HG02678 (cell line): ENCODE data around the gene KLK6.

Experiments used
- ATAC-seq: cut with Tn5 transposase; IDR thresholded peaks from one replicate; pipeline ENCODE4 v1.9.1; 2021; ENCODE audit warnings: mild to moderate bottlenecking, moderate library complexity; ENCODE audit not compliant: unreplicated experiment

The KLK6 gene

DNA sequence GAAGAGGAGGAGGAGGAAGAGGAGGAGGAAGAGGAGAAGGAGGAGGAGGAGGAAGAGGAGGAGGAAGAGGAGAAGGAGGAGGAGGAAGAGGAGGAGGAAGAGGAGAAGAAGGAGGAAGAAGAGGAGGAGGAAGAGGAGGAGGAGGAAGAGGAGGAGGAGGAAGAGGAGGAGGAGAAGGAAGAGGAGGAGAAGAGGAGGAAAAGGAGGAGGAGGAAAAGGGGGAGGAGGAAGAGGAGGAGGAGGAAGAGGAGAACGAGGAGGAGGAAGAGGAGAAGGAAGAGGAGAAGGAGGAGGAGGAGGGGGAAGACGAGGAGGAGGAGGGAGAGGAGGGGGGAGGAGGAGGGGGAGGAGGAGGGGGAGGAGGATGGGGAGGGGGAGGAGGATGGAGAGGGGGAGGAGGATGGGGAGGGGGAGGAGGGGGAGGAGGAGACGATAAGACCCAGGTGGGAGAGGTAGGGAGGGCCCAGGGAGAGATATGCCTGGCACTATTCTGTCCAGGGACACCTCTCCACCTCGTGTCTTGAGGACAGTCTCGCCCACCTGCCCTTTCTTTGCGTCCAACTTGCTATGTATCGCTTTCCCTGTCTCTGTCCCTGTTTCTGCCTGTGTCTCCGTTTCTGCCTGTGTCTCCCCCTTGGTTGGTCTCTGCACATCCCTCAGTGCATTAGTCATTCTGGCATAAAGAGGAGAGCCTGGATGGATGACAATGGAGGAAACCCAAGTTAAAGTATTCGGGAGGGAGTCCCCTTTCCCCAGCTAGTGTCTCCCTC lies 9.5 kb downstream of the KLK6 start:
- ATAC-seq, result no peak

DNA sequence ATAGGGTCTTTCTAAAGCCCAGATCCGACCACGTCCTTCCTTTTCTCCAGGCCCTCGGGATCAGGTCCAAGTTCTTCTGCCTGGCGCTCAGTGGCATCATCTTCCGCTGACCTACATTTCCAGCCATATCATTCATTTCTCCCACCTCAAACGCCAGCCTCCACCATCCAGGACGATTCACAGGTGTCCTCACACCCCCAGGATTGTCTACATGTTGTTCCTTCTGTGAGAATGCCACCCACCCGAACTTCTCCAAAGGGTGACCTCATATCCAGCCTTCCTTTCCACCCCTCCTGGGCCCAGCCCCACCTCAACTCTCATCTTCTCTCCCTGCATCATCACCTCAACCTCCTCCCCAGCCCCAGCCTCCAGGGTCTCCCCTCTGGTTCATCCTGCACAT lies 11.8 kb downstream of the KLK6 start:
- no peak for ATAC-seq

DNA sequence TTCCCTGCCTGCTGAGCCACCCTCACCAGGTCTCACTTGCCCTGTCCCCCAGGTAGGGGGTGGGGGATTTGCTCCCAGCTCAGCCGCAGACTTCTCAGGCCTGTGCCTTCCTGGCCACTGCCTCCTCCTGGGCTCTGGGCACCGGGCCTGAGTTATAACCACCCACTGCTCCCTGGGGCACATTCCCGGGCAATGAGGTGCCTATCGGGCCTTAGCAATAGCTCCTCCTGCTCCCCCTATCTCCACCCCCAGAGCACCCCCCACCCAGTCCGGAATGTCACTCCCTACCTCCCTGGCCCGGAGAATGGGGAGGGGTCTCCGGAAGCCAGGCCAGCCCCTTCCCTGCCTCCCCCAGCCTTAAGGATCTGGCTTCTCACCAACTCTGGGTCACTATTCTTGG lies 16.5 kb downstream of the KLK6 start, which contains the start of gene KLK5:
Gene KLK5 (minus strand): TSS at position 129 of the 400 bp plus-strand sequence. CDS start 381 bp downstream, outside the sequence.
- no peak for ATAC-seq

DNA sequence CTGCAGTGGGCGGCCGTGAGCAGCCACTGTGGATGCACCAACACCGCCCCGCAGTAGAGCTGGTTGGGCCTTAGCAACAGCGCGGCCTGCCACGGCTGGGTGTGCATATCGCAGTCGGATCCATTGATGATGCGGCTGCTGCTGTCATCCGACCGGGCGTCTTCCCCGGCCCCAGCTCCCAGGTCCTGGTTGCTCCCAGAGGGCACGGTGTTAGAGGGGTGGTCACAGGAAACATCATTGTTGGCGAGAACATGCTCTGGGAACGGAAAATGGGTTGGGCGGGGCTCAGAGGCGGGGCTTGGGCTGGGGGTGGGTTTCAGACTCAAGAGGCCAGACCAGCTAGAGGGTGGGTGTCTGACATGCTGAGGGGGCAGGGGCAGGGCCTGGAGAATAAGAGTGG lies 19.5 kb downstream of the KLK6 start:
- ATAC-seq, result no peak

DNA sequence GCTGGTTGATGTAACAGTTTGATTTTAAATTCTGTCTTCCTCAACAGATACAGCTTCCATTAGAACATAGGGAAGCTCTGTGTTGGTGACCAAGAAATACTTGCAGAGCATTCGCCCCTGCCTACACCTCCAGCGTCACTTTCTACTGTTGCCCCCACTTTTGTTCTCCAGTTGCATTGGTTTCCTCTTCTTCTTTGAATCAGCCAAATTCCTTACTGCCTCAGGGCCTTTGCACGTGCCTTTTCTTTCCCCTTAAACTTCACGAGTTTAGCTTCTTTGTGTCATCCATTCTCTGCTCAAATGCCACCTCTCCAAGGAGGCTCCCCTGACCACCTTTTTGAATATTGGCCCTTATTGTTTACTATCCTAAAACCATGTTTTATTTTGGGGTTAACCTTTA lies 22.3 kb downstream of the KLK6 start:
- no peak for ATAC-seq

DNA sequence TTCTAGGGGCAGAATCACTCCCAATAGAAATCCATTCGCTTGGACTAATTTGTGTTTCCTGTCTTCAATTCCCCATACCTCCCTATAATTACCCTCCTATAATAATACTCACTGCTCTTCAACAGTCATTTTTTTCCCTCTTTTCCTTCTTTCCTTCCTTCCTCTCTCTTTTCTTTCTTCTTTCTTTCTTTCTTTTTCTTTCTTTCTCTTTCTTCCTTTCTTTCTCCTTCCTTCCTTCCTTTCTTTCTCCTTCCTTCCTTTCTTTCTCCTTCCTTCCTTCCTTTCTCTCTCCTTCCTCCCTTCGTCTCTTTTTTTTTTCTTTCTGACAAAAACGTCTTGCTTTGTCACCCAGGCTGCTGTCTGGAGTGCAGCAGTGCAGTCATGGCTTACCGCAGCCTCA lies 24.6 kb downstream of the KLK6 start:
- ATAC-seq, result no peak

DNA sequence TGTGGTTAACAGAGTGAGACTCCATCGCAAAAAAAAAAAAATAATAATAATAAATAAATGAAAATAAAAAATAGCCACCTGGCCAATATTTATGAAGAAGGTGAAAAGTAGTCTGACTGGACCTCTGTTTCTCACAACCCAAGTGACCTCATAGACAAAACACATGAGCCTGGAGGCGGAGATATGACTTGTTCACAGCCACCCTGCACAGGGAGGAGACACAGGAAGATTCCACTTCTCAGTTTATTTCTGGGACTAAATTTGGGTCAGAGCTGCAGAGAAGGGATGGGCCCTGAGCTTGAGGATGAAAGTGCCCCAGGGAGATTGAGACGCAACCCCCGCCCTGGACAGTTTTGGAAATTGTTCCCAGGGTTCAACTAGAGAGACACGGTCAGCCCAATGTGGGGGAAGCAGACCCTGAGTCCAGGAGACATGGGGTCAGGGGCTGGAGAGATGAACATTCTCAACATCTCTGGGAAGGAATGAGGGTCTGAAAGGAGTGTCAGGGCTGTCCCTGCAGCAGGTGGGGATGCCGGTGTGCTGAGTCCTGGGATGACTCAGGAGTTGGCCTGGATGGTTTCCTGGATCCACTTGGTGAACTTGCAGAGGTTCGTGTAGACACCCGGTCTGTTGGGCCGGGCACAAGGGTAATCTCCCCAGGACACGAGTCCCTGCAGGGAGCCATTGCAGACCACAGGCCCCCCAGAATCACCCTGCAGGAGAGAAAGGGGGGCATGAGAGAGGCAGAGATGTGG lies 26.1 kb downstream of the KLK6 start:
- ATAC-seq, result no peak

DNA sequence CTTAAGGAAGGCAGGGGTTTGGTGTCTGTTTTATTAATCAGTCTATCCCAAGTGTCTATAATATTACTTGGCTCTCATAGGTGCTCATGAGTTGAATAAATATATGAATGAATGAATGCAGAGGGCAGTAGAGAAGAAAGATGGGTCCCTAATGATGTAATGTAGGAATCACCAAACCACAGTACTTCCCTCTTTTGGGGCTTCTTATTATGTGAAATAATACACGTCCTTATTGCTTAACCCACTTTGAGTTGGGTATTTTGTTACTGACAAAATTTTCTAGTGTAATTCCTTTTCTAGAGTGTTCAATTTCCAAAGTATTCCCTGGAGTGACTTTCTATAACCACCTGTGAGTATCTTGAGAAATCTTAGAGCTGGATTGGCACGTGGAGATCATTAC lies 29.8 kb downstream of the KLK6 start:
- ATAC-seq, result no peak

DNA sequence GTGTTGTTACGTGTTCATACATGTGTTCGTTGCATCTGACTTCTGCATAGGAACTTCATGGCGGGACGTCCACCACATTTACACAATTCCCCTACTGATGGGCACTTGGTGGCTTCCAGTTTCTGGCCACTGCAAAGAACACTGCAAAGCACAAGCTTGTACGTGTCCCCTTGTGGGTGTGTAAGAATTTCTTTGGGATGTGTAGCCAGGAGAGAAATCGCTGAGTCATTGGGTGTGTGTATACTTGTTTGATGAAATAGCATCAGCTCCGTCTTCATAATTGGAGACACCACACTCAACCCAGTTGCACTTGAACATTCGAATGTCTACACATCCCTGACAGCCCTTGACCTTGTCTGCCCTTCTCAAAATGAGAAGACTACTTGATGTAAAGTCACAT lies 35.8 kb downstream of the KLK6 start:
- no peak for ATAC-seq

DNA sequence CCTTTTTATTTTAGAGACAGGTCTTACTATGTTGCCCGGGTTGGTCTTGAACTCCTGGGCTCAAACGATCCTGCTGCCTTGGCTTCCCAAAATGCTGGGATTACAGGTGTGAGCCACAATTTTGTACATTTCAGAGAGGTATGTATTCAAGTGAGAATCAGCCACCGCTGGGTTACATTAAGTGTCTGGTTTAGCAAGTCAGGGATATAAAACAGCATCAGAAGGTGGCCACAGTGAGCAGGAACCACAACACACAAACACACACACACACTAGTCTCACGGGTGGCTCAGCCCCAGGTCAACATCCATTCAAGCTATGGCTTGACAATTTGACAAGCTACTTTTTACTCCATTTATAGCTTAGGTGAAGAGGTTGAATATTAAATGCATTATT lies 36.7 kb downstream of the KLK6 start:
- ATAC-seq, result no peak

DNA sequence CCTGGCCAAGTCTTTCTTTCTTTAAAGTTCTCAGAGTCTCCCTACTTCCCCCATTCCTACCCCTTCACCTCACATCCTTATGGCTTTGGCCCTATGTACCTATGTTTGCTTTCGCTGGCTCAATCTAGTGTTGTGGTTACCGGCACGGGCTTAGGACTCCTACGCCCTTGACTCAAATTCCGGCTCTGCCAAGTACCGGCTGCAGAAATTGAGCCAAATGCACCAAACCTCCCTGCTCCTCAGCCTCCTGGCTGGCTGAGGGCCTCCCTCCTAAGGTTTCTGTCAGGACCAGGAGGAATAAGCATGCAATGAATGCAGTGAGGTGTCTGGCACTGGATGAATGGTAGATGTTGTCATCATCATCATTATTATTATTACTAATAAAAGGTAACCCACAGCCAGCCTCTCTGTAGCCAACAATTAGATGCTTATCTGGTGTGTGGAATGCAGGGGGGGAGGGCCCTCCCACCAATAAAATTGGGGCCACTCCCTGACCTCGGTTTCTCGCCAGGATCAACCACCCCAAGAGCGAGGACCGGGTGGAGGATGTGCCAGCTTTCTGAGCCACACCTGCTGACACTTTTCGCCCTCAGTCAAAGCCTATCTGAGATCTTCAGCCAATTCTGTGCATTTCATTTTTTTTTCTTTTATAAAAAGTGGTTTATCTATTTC lies 37.2 kb downstream of the KLK6 start:
- ATAC-seq, result no peak

DNA sequence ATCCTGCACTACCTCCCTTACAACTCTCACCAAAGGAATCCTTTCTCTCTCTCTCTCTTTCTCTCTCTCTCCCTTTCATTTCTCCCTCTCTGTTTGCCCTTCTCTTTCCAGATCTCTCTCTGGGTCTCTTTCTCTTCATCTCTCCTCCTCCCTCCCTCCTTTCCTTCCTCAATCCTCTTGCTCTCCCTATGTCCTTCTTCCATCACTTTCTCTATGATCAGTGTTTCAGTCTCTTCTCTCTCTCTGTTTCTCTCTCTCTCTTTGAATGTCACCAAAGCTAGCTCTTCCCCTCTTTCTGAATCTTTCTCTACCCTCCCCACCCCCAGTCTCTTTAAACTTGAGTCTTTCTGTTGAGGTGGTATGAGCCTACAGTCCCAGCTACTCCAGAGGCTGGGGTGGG lies 38.4 kb downstream of the KLK6 start:
- ATAC-seq, result no peak

DNA sequence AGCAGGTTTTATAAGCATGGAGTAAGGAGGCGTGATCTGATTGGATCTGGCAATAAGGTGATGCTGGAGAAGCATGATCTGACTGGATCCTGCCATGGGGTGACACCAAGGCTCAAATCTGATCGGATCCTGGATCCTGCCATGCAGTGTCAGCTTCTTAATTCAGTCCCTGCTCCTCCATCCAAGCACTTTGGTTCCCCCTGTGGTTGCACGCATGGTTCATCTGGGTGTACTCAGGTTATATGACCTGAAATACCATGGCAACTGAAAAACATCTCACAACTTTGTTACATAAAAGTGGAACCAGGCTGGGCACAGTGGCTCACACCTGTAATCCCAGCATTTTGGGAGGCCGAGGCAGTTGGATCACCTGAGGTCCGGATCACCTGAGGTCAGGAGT lies 40.6 kb downstream of the KLK6 start:
- no peak for ATAC-seq

DNA sequence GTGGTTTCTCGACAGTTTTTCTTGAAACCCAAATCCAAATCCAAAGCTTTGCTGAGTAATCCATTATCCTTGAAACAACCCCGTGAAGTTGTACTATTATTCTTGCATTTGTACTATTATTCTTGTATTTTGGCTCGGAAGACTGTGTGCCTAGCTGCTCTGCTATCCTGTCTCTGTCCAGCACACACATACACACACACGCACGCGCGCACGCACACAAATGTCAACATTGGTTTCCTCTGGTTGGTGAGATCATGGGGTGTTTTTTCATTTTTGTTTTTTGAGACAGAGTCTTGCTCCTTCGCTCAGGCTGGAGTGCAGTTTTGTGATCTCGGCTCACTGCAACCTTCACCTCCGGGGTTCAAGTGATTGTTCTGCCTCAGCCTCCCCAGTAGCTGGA lies 43.2 kb downstream of the KLK6 start:
- ATAC-seq, result no peak

DNA sequence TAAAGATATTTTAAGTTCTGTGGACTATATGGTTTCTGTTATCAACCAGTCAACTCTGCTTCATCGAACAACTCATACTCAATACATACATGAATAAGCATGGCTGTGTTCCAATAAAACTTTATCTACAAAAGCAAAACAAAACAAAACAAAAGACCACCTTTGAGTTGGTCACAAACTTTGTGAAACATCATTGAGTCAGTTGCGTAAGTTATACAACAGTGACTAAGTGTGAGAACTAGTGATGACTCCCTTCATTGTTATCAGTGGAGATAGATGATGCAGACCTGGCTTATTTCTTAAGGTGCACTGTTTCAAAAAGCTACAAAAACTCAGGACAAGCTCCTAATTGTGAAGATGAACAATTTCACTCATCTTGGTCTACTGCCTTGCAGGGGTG lies 43.7 kb downstream of the KLK6 start:
- ATAC-seq, result no peak

DNA sequence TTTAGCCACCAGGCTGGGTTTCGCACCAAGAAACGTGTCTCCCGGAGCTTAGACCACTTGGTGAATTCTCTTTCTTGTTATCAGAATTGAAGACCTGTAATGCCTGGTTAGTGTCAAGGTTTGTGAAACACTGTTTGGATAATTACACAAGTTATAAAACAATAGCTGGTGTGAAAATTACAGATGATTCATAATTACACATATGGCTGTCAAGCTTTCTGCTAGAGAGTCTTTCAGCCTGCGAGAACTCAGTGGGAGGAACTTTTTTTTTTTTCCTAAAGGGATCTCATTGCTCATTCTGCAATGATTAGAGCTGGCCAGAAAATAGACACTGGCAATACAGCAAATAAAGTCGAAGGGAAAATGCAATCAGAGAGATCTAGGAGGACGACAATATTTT lies 44.8 kb downstream of the KLK6 start:
- ATAC-seq, result no peak

DNA sequence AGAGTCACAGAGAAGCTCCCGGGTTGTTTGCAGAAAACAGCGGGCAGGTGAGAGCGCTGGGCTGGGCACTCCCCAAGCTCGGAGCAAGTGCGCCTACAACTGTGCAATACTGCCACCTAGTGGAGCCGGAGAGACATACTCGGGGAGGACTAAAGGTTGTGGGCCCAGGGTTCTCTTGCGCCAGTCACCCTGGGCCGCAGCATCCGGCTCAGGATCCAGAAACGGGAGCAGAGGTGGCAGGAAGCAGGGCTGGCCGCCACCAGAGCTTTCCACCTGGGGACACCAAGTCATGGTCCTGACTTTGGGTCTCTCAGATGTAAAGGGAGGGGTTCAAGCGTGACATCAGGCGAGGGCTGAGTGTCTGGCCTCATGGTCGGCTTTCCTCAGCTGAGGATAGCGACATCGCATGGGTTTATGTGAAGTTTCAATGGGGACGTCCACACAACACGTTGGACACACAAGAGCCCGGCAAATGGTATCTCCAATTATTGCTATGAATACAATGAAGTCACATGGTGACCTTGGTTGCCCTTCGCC lies 47.0 kb downstream of the KLK6 start:
- peak; percentile 64 for ATAC-seq

DNA sequence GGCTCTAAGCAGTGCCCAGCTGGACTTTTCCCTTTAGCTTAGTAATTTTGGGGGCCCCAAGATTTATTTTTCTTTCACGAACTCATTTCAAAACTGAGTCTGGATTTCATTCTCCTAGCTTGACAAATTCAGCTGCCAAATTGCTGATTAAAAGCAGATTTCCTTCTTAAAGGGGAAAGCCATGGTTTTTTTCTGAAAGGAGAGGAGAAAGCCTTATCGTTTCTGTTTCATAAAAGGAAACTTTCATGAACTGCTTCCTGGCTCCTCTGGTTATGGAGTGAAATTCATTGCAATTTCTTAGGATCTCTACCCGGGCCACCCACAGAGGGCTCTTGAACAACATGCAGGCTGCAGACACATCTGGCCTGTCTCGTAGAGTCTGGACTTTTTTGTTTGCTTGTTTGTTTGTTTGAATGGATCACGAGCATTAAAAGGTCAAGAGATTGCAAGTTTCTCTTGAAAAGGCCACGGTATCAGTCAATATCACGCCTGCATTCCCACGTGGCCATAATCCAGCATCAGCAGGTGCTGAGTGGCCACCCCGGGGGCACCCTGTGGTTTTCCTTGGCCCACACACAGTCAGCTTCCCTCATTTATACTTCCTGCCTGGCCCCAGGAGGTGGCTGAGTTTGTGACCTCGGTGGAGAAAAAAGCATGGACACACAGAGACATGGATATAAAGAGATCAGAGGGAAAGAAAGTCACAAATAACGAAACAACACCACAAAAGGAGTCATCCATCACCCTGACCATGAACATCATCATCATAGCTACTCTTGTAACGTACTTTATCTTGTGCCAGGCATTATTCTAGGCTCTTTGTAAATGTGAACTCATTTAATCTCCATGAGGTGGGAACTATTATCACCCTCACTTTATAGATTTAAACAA lies 47.7 kb downstream of the KLK6 start:
- ATAC-seq, result no peak

DNA sequence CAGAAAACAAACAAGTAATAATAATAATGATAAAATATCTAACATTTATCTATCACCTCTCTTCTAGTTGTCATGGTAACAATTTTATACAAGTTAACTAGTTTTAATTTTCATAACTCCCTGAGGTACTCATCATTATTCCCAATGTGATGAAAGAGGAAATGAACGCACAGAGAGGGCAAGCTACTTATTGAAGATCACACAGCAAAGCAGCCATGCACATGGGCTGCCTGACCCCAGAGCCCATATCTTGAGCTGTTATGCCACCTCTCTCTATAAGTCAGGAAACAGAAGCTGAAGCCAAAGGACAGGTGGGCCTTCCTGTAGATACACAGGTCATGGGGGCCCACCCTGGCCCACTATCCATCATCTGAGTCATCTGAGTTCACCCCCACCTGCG lies 53.3 kb downstream of the KLK6 start:
- no peak for ATAC-seq
